RWPE1 (cell line): ENCODE data around the gene NOD2.

ENCODE experiments used
- CTCF ChIA-PET: fragments of 350-600 bp; sonication (Branson Sonifier 250); formaldehyde crosslinking; extraction: SDS; loops from one replicate; lab custom pipeline; 2021; lab: Yijun Ruan, JAX
- POLR2A ChIA-PET: fragments of 400-600 bp; formaldehyde crosslinking; extraction: SDS; loops from one replicate; lab custom pipeline; 2020; ENCODE audit warnings: antibody characterized with exemption; ENCODE audit not compliant: low non-redundant PET; lab: Yijun Ruan, JAX
- DNase-seq: peaks from one replicate; pipeline ENCODE4 v3.0.0; 2012; ENCODE audit warnings: low spot score
- H3K27ac ChIP-seq: fragments of 450-650 bp; 2 replicates; pipeline ENCODE4 v1.5.1; 2017
- TF ChIP-seq, protein P1 (sequence below): fragments of 450-650 bp; conservative IDR thresholded peaks from 2 replicates; pipeline ENCODE4 v1.5.1; 2017; ENCODE audit warnings: low read depth, mild to moderate bottlenecking

NOD2 gene

DNA sequence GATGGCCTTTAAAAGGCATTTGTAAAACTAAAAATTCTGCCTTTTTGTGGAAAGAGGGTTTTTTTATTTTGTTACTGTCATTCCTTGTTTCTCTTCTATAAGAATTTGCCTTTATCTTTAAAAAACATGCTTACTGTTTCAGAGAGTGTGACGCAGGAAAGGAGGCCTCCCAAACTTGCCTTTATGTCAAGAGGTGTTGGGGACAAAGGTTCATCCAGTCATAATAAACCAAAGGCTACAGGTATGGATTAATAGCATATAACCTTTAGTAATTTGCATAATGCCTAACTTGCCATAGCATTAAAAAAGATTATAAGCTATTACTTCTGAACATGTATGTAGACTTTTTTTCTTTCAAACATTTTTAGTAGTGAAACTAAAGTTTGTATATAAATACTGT lies 82.6 kb downstream of the NOD2 start:
- POLR2A ChIA-PET = no interaction called here
- TF ChIP-seq, protein P1, sequence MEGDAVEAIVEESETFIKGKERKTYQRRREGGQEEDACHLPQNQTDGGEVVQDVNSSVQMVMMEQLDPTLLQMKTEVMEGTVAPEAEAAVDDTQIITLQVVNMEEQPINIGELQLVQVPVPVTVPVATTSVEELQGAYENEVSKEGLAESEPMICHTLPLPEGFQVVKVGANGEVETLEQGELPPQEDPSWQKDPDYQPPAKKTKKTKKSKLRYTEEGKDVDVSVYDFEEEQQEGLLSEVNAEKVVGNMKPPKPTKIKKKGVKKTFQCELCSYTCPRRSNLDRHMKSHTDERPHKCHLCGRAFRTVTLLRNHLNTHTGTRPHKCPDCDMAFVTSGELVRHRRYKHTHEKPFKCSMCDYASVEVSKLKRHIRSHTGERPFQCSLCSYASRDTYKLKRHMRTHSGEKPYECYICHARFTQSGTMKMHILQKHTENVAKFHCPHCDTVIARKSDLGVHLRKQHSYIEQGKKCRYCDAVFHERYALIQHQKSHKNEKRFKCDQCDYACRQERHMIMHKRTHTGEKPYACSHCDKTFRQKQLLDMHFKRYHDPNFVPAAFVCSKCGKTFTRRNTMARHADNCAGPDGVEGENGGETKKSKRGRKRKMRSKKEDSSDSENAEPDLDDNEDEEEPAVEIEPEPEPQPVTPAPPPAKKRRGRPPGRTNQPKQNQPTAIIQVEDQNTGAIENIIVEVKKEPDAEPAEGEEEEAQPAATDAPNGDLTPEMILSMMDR = no peak

GRCh38 chr16:50778284-50779163 lies 85.1 kb downstream of the NOD2 start:
- H3K27ac ChIP-seq = no peak overlapping the region
- no peak for DNase-seq
- TF ChIP-seq, protein P1 = no peak

More for the DNA sequence above, 82.6 kb downstream of the NOD2 start:
- H3K27ac ChIP-seq = no peak overlapping the region
- CTCF ChIA-PET = no interaction called here
- DNase-seq = no peak

GRCh38 chr16:50781043-50781442 lies 87.6 kb downstream of the NOD2 start:
- no peak overlapping the region for H3K27ac ChIP-seq
- CTCF ChIA-PET = no interaction called here
- TF ChIP-seq, protein P1 = no peak
- no peak for DNase-seq
- POLR2A ChIA-PET = no interaction called here

More at GRCh38 chr16:50778284-50779163, 85.1 kb downstream of the NOD2 start:
- CTCF ChIA-PET = no interaction called here
- POLR2A ChIA-PET = no interaction called here

- POLR2A ChIA-PET = no interaction called here
- no peak overlapping the region for H3K27ac ChIP-seq
- TF ChIP-seq, protein P1 = no peak
- DNase-seq = no peak
- CTCF ChIA-PET = interaction anchor here (0.6 kb wide), 1 partner anchor 194 kb away, joined by 3 read pairs; no protein-coding TSS in a partner anchor
These were observed 88.1 kb downstream of the NOD2 start for GRCh38 chr16:50781518-50781917.
